GM23338 (cell line): ENCODE results near the gene MFF. TPM values are rescaled to one million over a fixed set of nuclear protein-coding genes. Genes with fewer than 3 reads are reported as not detected.

Experiments used
- ATAC-seq: fragments of 200-7000 bp; cut with Tn5 transposase; 3 replicates; pipeline ENCODE4 v1.9.1; 2020
- DNase-seq: peaks from one replicate; pipeline ENCODE4 v3.0.0-alpha.2; 2015; ENCODE audit warnings: low spot score
- H2AFZ ChIP-seq: fragments of 200-600 bp; sonication (generic); 2 replicates; pipeline ENCODE4 v1.8.0; 2016; ENCODE audit warnings: antibody characterized with exemption, mild to moderate bottlenecking, moderate library complexity
- H3F3A ChIP-seq: fragments of 200-600 bp; sonication (generic); replicated peaks from 2 replicates; pipeline ENCODE4 v1.8.0; 2017; ENCODE audit warnings: antibody characterized with exemption, mixed run types, low read depth
- H3K27ac ChIP-seq: fragments of 200-600 bp; sonication (generic); 2 replicates; pipeline ENCODE4 v1.6.1; 2016; ENCODE audit warnings: low read depth
- H3K27me3 ChIP-seq: fragments of 200-600 bp; sonication (generic); 2 replicates; pipeline ENCODE4 v1.8.0; 2016; ENCODE audit warnings: mild to moderate bottlenecking, mixed run types, moderate library complexity; ENCODE audit not compliant: insufficient read depth
- H3K36me3 ChIP-seq: fragments of 200-600 bp; sonication (generic); 2 replicates; pipeline ENCODE4 v1.8.0; 2016; ENCODE audit warnings: mild to moderate bottlenecking; ENCODE audit not compliant: insufficient read depth
- H3K4me1 ChIP-seq: fragments of 200-600 bp; sonication (generic); 2 replicates; pipeline ENCODE4 v1.8.0; 2016; ENCODE audit warnings: mild to moderate bottlenecking, moderate library complexity; ENCODE audit not compliant: insufficient read depth
- H3K4me2 ChIP-seq: fragments of 200-600 bp; sonication (generic); 2 replicates; pipeline ENCODE4 v1.7.1; 2017; ENCODE audit warnings: mixed run types
- H3K4me3 ChIP-seq: fragments of 200-600 bp; sonication (generic); 2 replicates; pipeline ENCODE4 v1.6.1; 2016; ENCODE audit warnings: mixed run types
- H3K79me2 ChIP-seq: fragments of 200-600 bp; sonication (generic); replicated peaks from 2 replicates; pipeline ENCODE4 v1.8.0; 2017; ENCODE audit warnings: mild to moderate bottlenecking; ENCODE audit not compliant: insufficient read depth
- H3K9me2 ChIP-seq: fragments of 200-600 bp; sonication (generic); 2 replicates; pipeline ENCODE4 v1.8.0; 2017; ENCODE audit not compliant: insufficient read depth
- H4K20me1 ChIP-seq: fragments of 200-600 bp; sonication (generic); replicated peaks from 2 replicates; pipeline ENCODE4 v1.8.0; 2017; ENCODE audit warnings: mild to moderate bottlenecking; ENCODE audit not compliant: insufficient read depth
- H3K27ac Mint-ChIP-seq: 2 replicates; pipeline ENCODE4 v1.8.0; 2020; ENCODE audit warnings: inconsistent platforms, mild to moderate bottlenecking, moderate library complexity, mixed read lengths
- H3K27me3 Mint-ChIP-seq: 3 replicates; pipeline ENCODE4 v1.8.0; 2022; ENCODE audit warnings: low read depth, mild to moderate bottlenecking, moderate library complexity, mixed read lengths, inconsistent platforms; ENCODE audit not compliant: insufficient read depth, poor library complexity
- H3K36me3 Mint-ChIP-seq: 3 replicates; pipeline ENCODE4 v1.8.0; 2021; ENCODE audit warnings: low read depth, mild to moderate bottlenecking, inconsistent platforms, moderate library complexity, mixed read lengths
- H3K4me1 Mint-ChIP-seq: 3 replicates; pipeline ENCODE4 v1.8.0; 2020; ENCODE audit warnings: mild to moderate bottlenecking, inconsistent platforms, mixed read lengths
- H3K4me3 Mint-ChIP-seq: 3 replicates; pipeline ENCODE4 v1.8.0; 2021; ENCODE audit warnings: moderate library complexity, mild to moderate bottlenecking, inconsistent platforms, mixed read lengths
- H3K9me3 Mint-ChIP-seq: 3 replicates; pipeline ENCODE4 v1.8.0; 2020; ENCODE audit warnings: moderate library complexity, mild to moderate bottlenecking, inconsistent platforms, mixed read lengths
- CREB1 ChIP-seq: fragments of 250-450 bp; sonication (Bioruptor Pico); IDR thresholded peaks from 2 replicates; pipeline ENCODE4 v1.5.0; 2020; ENCODE audit warnings: low read depth, mild to moderate bottlenecking, moderate library complexity
- EZH2 ChIP-seq: fragments of 200-600 bp; sonication (generic); IDR thresholded peaks from one replicate; pipeline ENCODE4 v1.8.0; 2017; ENCODE audit warnings: antibody characterized with exemption, mild to moderate bottlenecking, low read depth; ENCODE audit not compliant: unreplicated experiment
- EZH2phosphoT487 ChIP-seq: fragments of 200-600 bp; sonication (generic); IDR thresholded peaks from one replicate; pipeline ENCODE4 v1.8.1; 2018; ENCODE audit warnings: antibody characterized with exemption; ENCODE audit not compliant: unreplicated experiment
- JUNB ChIP-seq: IDR thresholded peaks from one replicate; pipeline ENCODE4 v1.6.1; 2016; ENCODE audit warnings: antibody characterized with exemption; ENCODE audit not compliant: unreplicated experiment
- NANOG ChIP-seq: IDR thresholded peaks from 2 replicates; pipeline ENCODE4 v1.6.1; 2016; ENCODE audit warnings: antibody characterized with exemption, borderline replicate concordance
- POLR2AphosphoS5 ChIP-seq: IDR thresholded peaks from 2 replicates; pipeline ENCODE4 v1.6.1; 2016; ENCODE audit warnings: antibody characterized with exemption, low read depth
- STAT1 ChIP-seq: IDR thresholded peaks from one replicate; pipeline ENCODE4 v1.6.1; 2016; ENCODE audit warnings: antibody characterized with exemption; ENCODE audit not compliant: unreplicated experiment
- ZNF114 ChIP-seq: fragments of 250-450 bp; sonication (Bioruptor Pico); IDR thresholded peaks from 2 replicates; pipeline ENCODE4 v1.5.0; 2020; ENCODE audit warnings: mild to moderate bottlenecking, moderate library complexity
- ZNF331 ChIP-seq: fragments of 250-450 bp; sonication (Bioruptor Pico); IDR thresholded peaks from 2 replicates; pipeline ENCODE4 v1.5.0; 2020; ENCODE audit warnings: low read depth, mild to moderate bottlenecking, moderate library complexity
- polyA plus RNA-seq: library from polyadenylated mRNA; unstranded; fragments of >200 nt; fragmentation: Nextera tagmentation; extraction: Ambion mirVana; gene quantifications from 2 replicates; pipeline ENCODE4 v1.2.1, GENCODE V29; 2016
- total RNA-seq: library from RNA; depleted of rRNA; stranded (reverse); fragments of >200 nt; shearing (Covaris generic); gene quantifications from 2 replicates; pipeline ENCODE4 v1.2.3, GENCODE V29; 2014
- TF ChIP-seq, protein P1 (sequence below): IDR thresholded peaks from one replicate; pipeline ENCODE4 v1.6.1; 2018; ENCODE audit warnings: antibody characterized with exemption; ENCODE audit not compliant: unreplicated experiment
- TF ChIP-seq, protein P2 (sequence below): fragments of 250-450 bp; sonication (Bioruptor Pico); IDR thresholded peaks from 2 replicates; pipeline ENCODE4 v1.5.0; 2020; ENCODE audit warnings: mild to moderate bottlenecking, moderate library complexity
- TF ChIP-seq, protein P3 (sequence below), 2 experiments: fragments of 200-600 bp in 1 of 2; sonication (generic) in 1 of 2; conservative IDR thresholded peaks; 2 replicates each; pipeline versions ENCODE4 v1.5.1 to v1.6.1; 2016 to 2017; ENCODE audit warnings: antibody characterized with exemption in 2 of 2, low read depth in 2 of 2, mild to moderate bottlenecking in 2 of 2, moderate library complexity in 1 of 2
- TF ChIP-seq, protein P4 (sequence below): IDR thresholded peaks from 2 replicates; pipeline ENCODE4 v1.6.1; 2016; ENCODE audit warnings: antibody characterized with exemption

MFF gene
- total and polyA plus RNA-seq, 2 experiments from 2014 or later: 112 to 161 TPM

DNA sequence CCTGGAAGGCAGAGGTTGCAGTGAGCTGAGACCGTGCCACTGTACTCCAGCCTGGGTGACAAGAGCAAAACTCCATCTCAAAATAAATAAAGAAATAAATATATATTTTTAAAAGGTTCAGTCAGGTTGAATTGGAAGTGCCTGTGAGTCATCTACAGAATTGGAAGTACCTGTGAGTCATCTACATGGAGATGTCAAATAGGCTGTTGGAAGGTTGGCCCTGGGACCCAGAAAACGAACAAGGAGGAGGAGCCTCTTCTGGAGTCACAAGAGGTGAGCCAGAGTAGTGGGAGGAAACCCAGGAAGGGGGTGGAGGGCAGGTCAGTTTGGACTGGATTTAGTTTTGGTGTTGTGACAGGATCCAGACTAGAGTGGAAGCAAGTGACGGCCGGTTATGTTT, 77.9 kb downstream of the MFF start:
- no peaks in the 10 kb centered on the region for H3K27me3 ChIP-seq
- no peaks in the 10 kb centered on the region for H3K4me1 ChIP-seq
- Mint-ChIP-seq H3K9me3 (peaks cover 4% of the 10 kb centered on the region; the same call in 1 of the 3 replicates), H3K27ac (no peak overlapping the region), H3K4me3 (no peak overlapping the region), H3K27me3 (peaks cover 4% of the 10 kb centered on the region), H3K4me1 (peaks cover 4% of the 10 kb centered on the region; the same call in 2 of the 3 replicates), H3K36me3 (no peaks in the 10 kb centered on the region; the same call in 2 of the 3 replicates)
- ATAC-seq (no peak), DNase-seq (no peak)
- H3K9me2 ChIP-seq: no peaks in the 10 kb centered on the region
- no peaks in the 10 kb centered on the region for H3F3A ChIP-seq
- H3K4me3 ChIP-seq: no peak overlapping the region
- H3K79me2 ChIP-seq: no peaks in the 10 kb centered on the region
- H4K20me1 ChIP-seq: no peaks in the 10 kb centered on the region
- no peak for TF ChIP-seq STAT1
- TF ChIP-seq ZNF331 (CRISPR knock-in tag): no peak
- TF ChIP-seq, protein P1, sequence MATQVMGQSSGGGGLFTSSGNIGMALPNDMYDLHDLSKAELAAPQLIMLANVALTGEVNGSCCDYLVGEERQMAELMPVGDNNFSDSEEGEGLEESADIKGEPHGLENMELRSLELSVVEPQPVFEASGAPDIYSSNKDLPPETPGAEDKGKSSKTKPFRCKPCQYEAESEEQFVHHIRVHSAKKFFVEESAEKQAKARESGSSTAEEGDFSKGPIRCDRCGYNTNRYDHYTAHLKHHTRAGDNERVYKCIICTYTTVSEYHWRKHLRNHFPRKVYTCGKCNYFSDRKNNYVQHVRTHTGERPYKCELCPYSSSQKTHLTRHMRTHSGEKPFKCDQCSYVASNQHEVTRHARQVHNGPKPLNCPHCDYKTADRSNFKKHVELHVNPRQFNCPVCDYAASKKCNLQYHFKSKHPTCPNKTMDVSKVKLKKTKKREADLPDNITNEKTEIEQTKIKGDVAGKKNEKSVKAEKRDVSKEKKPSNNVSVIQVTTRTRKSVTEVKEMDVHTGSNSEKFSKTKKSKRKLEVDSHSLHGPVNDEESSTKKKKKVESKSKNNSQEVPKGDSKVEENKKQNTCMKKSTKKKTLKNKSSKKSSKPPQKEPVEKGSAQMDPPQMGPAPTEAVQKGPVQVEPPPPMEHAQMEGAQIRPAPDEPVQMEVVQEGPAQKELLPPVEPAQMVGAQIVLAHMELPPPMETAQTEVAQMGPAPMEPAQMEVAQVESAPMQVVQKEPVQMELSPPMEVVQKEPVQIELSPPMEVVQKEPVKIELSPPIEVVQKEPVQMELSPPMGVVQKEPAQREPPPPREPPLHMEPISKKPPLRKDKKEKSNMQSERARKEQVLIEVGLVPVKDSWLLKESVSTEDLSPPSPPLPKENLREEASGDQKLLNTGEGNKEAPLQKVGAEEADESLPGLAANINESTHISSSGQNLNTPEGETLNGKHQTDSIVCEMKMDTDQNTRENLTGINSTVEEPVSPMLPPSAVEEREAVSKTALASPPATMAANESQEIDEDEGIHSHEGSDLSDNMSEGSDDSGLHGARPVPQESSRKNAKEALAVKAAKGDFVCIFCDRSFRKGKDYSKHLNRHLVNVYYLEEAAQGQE: no peak
- TF ChIP-seq POLR2AphosphoS5: no peak
- no peak for TF ChIP-seq ZNF114 (CRISPR knock-in tag)
- no peak for TF ChIP-seq NANOG
- TF ChIP-seq, protein P2, sequence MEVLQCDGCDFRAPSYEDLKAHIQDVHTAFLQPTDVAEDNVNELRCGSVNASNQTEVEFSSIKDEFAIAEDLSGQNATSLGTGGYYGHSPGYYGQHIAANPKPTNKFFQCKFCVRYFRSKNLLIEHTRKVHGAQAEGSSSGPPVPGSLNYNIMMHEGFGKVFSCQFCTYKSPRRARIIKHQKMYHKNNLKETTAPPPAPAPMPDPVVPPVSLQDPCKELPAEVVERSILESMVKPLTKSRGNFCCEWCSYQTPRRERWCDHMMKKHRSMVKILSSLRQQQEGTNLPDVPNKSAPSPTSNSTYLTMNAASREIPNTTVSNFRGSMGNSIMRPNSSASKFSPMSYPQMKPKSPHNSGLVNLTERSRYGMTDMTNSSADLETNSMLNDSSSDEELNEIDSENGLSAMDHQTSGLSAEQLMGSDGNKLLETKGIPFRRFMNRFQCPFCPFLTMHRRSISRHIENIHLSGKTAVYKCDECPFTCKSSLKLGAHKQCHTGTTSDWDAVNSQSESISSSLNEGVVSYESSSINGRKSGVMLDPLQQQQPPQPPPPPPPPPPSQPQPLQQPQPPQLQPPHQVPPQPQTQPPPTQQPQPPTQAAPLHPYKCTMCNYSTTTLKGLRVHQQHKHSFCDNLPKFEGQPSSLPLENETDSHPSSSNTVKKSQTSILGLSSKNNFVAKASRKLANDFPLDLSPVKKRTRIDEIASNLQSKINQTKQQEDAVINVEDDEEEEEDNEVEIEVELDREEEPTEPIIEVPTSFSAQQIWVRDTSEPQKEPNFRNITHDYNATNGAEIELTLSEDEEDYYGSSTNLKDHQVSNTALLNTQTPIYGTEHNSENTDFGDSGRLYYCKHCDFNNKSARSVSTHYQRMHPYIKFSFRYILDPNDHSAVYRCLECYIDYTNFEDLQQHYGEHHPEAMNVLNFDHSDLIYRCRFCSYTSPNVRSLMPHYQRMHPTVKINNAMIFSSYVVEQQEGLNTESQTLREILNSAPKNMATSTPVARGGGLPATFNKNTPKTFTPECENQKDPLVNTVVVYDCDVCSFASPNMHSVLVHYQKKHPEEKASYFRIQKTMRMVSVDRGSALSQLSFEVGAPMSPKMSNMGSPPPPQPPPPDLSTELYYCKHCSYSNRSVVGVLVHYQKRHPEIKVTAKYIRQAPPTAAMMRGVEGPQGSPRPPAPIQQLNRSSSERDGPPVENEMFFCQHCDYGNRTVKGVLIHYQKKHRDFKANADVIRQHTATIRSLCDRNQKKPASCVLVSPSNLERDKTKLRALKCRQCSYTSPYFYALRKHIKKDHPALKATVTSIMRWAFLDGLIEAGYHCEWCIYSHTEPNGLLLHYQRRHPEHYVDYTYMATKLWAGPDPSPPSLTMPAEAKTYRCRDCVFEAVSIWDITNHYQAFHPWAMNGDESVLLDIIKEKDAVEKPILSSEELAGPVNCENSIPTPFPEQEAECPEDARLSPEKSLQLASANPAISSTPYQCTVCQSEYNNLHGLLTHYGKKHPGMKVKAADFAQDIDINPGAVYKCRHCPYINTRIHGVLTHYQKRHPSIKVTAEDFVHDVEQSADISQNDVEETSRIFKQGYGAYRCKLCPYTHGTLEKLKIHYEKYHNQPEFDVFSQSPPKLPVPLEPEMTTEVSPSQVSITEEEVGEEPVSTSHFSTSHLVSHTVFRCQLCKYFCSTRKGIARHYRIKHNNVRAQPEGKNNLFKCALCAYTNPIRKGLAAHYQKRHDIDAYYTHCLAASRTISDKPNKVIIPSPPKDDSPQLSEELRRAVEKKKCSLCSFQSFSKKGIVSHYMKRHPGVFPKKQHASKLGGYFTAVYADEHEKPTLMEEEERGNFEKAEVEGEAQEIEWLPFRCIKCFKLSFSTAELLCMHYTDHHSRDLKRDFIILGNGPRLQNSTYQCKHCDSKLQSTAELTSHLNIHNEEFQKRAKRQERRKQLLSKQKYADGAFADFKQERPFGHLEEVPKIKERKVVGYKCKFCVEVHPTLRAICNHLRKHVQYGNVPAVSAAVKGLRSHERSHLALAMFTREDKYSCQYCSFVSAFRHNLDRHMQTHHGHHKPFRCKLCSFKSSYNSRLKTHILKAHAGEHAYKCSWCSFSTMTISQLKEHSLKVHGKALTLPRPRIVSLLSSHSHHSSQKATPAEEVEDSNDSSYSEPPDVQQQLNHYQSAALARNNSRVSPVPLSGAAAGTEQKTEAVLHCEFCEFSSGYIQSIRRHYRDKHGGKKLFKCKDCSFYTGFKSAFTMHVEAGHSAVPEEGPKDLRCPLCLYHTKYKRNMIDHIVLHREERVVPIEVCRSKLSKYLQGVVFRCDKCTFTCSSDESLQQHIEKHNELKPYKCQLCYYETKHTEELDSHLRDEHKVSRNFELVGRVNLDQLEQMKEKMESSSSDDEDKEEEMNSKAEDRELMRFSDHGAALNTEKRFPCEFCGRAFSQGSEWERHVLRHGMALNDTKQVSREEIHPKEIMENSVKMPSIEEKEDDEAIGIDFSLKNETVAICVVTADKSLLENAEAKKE: no peak
- no peak for TF ChIP-seq EZH2
- TF ChIP-seq, protein P3, sequence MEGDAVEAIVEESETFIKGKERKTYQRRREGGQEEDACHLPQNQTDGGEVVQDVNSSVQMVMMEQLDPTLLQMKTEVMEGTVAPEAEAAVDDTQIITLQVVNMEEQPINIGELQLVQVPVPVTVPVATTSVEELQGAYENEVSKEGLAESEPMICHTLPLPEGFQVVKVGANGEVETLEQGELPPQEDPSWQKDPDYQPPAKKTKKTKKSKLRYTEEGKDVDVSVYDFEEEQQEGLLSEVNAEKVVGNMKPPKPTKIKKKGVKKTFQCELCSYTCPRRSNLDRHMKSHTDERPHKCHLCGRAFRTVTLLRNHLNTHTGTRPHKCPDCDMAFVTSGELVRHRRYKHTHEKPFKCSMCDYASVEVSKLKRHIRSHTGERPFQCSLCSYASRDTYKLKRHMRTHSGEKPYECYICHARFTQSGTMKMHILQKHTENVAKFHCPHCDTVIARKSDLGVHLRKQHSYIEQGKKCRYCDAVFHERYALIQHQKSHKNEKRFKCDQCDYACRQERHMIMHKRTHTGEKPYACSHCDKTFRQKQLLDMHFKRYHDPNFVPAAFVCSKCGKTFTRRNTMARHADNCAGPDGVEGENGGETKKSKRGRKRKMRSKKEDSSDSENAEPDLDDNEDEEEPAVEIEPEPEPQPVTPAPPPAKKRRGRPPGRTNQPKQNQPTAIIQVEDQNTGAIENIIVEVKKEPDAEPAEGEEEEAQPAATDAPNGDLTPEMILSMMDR (conservative IDR thresholded peaks at IDR 0.05; ENCODE audit: low read depth in 2 of 2): no peak
- TF ChIP-seq, protein P4, sequence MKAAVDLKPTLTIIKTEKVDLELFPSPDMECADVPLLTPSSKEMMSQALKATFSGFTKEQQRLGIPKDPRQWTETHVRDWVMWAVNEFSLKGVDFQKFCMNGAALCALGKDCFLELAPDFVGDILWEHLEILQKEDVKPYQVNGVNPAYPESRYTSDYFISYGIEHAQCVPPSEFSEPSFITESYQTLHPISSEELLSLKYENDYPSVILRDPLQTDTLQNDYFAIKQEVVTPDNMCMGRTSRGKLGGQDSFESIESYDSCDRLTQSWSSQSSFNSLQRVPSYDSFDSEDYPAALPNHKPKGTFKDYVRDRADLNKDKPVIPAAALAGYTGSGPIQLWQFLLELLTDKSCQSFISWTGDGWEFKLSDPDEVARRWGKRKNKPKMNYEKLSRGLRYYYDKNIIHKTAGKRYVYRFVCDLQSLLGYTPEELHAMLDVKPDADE: no peak
- TF ChIP-seq EZH2phosphoT487: no peak
- no peak for TF ChIP-seq JUNB
- TF ChIP-seq CREB1 (CRISPR knock-in tag): no peak
- H2AFZ ChIP-seq: no peak overlapping the region
- no peak overlapping the region for H3K27ac ChIP-seq
- no peaks in the 10 kb centered on the region for H3K36me3 ChIP-seq
- no peak overlapping the region for H3K4me2 ChIP-seq
